Measurements from ENCODE around the gene GIMAP8.

Gene GIMAP8

DNA sequence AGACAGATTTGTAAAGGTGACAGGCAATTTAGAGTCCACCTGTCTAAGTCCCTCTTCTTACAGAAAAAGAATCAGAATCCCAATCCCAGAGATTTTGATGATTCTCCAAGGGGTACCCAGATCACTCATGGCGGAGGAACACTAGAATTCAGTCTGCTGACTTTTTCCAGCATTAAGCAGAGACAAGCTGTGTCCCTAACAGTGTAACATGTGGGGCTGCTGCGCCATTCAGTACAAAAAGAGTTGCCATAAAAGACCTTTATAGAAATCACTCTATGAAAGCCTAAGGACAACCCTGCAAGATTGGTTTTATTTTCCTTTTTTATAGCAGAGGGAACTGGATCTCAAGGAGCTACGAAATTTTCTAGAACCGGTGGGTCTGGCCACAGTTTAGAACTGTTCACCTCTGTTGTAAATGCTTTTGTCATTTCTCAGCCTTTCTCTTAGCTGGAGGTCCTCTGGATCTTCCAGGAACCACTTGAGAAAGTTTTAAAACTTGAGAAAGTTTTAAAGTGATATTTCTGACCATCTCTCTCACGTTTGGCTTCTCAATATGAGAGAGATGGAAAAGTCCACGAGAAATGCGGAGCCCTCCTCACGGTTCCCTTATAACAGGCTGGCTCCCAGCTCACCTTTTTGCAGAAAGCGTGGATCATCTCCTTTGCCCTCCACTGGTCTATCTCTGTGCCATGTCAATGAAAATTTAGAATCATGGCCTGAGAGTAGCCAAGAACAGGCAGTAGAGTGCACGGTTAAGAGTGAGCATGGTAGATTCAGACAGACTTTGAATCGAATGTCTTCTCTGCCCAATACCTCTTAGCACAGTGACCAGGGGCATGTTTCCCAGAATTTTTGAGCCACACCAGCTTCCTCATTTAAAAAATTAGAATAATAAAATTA is 65.1 kb downstream of the GIMAP8 start:
- H3K4me2 ChIP-seq (ENCODE audit: low read depth, low read length) = peak overlapping the region; percentile 57
- peak overlapping the region; percentile 54 for H2AFZ ChIP-seq (ENCODE audit: low read length)
- H3K27me3 ChIP-seq (replicated peaks; ENCODE audit: insufficient read depth, low read length) = no peaks in the 10 kb centered on the region
- no peaks in the 10 kb centered on the region for H3F3A ChIP-seq (ENCODE audit: insufficient read depth, low read length)
- no peaks in the 10 kb centered on the region for H3K79me2 ChIP-seq (ENCODE audit: low read length)
- DNase-seq = no peak
- TF ChIP-seq, protein P1, sequence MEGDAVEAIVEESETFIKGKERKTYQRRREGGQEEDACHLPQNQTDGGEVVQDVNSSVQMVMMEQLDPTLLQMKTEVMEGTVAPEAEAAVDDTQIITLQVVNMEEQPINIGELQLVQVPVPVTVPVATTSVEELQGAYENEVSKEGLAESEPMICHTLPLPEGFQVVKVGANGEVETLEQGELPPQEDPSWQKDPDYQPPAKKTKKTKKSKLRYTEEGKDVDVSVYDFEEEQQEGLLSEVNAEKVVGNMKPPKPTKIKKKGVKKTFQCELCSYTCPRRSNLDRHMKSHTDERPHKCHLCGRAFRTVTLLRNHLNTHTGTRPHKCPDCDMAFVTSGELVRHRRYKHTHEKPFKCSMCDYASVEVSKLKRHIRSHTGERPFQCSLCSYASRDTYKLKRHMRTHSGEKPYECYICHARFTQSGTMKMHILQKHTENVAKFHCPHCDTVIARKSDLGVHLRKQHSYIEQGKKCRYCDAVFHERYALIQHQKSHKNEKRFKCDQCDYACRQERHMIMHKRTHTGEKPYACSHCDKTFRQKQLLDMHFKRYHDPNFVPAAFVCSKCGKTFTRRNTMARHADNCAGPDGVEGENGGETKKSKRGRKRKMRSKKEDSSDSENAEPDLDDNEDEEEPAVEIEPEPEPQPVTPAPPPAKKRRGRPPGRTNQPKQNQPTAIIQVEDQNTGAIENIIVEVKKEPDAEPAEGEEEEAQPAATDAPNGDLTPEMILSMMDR (IDR thresholded peaks at IDR 0.05; ENCODE audit: low read length) = no peak
- TF ChIP-seq EZH2 (optimal IDR thresholded peaks at IDR 0.05; ENCODE audit: low read depth, low read length) (no peak), EZH2phosphoT487 (IDR thresholded peaks at IDR 0.05; ENCODE audit: low read length) (no peak)
- H3K9me3 ChIP-seq (replicated peaks; ENCODE audit: insufficient read depth, low read length) = no peaks in the 10 kb centered on the region
- H3K27ac ChIP-seq (ENCODE audit: low read length) = no peak overlapping the region
- H3K4me1 ChIP-seq (ENCODE audit: low read length) = peaks cover 10% of the 10 kb centered on the region; the same call in 1 of the 2 replicates
- no peaks in the 10 kb centered on the region for H4K20me1 ChIP-seq (ENCODE audit: insufficient read depth, low read length)
- H3K9ac ChIP-seq (ENCODE audit: low read length) = no peak overlapping the region; the same call in 1 of the 2 replicates
- peak overlapping the region; percentile 37 for H3K4me3 ChIP-seq (ENCODE audit: low read length)
- H3K9me2 ChIP-seq (replicated peaks; ENCODE audit: insufficient read depth, low read length) = no peaks in the 10 kb centered on the region
- no peaks in the 10 kb centered on the region for H3K36me3 ChIP-seq (replicated peaks; ENCODE audit: insufficient read depth, low read length)

DNA sequence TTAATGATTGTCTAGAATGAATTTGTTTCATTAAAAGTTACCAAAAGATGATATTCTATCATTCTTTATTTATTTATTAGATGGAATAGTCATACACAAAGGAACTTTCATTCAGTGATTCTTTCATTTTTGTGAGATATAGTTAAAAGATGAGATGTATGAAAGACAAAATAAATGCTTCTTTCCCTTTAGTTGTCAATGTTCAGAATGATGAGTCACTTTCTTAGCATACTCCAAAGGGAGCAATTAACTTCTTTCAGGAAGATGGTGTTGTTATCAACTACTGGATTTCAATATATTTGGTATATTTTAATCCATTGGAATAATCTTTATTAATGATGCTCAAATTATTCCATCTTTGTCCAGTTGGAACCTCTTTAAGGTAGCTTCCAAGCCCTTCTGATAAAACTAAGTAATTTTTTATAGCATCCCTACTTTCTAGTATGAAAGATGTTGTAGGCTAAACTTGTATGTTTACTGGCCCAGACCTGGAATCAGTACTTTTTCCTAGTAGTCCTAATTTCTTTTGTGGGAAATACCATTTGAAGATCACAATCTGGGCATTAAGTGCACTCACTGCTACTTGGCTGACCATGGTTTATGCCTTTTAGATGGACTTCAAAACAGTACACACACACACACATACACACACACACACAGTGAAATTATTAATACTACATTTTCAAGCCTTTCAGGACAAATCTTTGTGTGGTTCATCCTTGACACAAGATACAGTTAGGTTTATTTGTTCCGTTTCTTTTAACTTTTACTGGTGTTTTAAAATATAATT is 66.7 kb downstream of the GIMAP8 start:
- H3K4me1 ChIP-seq (ENCODE audit: low read length) = peaks cover 10% of the 10 kb centered on the region; the same call in 1 of the 2 replicates
- DNase-seq = no peak
- no peak overlapping the region for H2AFZ ChIP-seq (ENCODE audit: low read length)
- no peaks in the 10 kb centered on the region for H4K20me1 ChIP-seq (ENCODE audit: insufficient read depth, low read length)
- H3K9me3 ChIP-seq (replicated peaks; ENCODE audit: insufficient read depth, low read length) = no peaks in the 10 kb centered on the region
- no peak overlapping the region for H3K4me3 ChIP-seq (ENCODE audit: low read length)
- H3K27me3 ChIP-seq (replicated peaks; ENCODE audit: insufficient read depth, low read length) = no peaks in the 10 kb centered on the region
- no peaks in the 10 kb centered on the region for H3K36me3 ChIP-seq (replicated peaks; ENCODE audit: insufficient read depth, low read length)
- no peak overlapping the region for H3K9ac ChIP-seq (ENCODE audit: low read length)
- TF ChIP-seq, protein P1 (IDR thresholded peaks at IDR 0.05; ENCODE audit: low read length) = no peak
- TF ChIP-seq EZH2 (optimal IDR thresholded peaks at IDR 0.05; ENCODE audit: low read depth, low read length) (no peak), EZH2phosphoT487 (IDR thresholded peaks at IDR 0.05; ENCODE audit: low read length) (no peak)
- no peaks in the 10 kb centered on the region for H3K9me2 ChIP-seq (replicated peaks; ENCODE audit: insufficient read depth, low read length)
- no peak overlapping the region for H3K27ac ChIP-seq (ENCODE audit: low read length)
- no peak overlapping the region for H3K4me2 ChIP-seq (ENCODE audit: low read depth, low read length)
- H3F3A ChIP-seq (ENCODE audit: insufficient read depth, low read length) = no peaks in the 10 kb centered on the region
- no peaks in the 10 kb centered on the region for H3K79me2 ChIP-seq (ENCODE audit: low read length)

DNA sequence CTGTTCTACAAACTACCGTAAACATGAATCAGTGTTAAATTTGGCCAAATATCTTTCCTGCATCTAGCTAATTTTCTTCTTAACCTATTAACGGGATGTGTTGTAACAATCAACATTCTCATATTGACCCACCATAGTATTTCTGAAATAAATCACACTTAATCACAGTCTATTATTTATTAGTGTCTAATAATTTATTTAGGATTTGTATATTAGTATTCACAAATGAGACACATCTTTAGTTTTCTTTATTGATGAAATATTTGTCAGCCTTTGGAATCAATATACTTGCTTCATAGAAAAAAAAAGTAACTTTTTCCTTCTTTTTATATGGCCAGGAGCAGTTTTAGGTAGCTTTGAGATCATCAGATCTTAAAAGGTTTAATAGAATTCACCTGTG is 68.9 kb downstream of the GIMAP8 start:
- Histone ChIP-seq H3K27ac (ENCODE audit: low read length) (no peak overlapping the region), H3K4me1 (ENCODE audit: low read length) (peaks cover 7% of the 10 kb centered on the region; the same call in 1 of the 2 replicates), H4K20me1 (ENCODE audit: insufficient read depth, low read length) (no peaks in the 10 kb centered on the region), H3K9me2 (replicated peaks; ENCODE audit: insufficient read depth, low read length) (no peaks in the 10 kb centered on the region), H3K9ac (ENCODE audit: low read length) (no peak overlapping the region), H2AFZ (ENCODE audit: low read length) (no peak overlapping the region), H3K4me3 (ENCODE audit: low read length) (no peak overlapping the region), H3K36me3 (replicated peaks; ENCODE audit: insufficient read depth, low read length) (no peaks in the 10 kb centered on the region), H3K27me3 (replicated peaks; ENCODE audit: insufficient read depth, low read length) (no peaks in the 10 kb centered on the region), H3K4me2 (ENCODE audit: low read depth, low read length) (no peak overlapping the region), H3K9me3 (replicated peaks; ENCODE audit: insufficient read depth, low read length) (no peaks in the 10 kb centered on the region), H3F3A (ENCODE audit: insufficient read depth, low read length) (no peaks in the 10 kb centered on the region), H3K79me2 (ENCODE audit: low read length) (no peaks in the 10 kb centered on the region)
- DNase-seq = no peak
- TF ChIP-seq EZH2 (optimal IDR thresholded peaks at IDR 0.05; ENCODE audit: low read depth, low read length) (no peak), EZH2phosphoT487 (IDR thresholded peaks at IDR 0.05; ENCODE audit: low read length) (no peak)
- TF ChIP-seq, protein P1 (IDR thresholded peaks at IDR 0.05; ENCODE audit: low read length) = no peak
